Measurements from ENCODE around the gene CYB561. TPM values are rescaled to one million over a fixed set of nuclear protein-coding genes. Genes with fewer than 3 reads are reported as not detected.

CYB561 gene
- total and polyA plus RNA-seq, 2 of the 4 experiments (the other 2 are of a cell fraction), result 2.5 to 3.0 TPM

- Histone ChIP-seq H2BK20ac (ENCODE audit: low read depth, low read length) (no peak overlapping the region), H3K14ac (replicated peaks; ENCODE audit: low read depth, low read length) (no peak overlapping the region), H3K9me3 (ENCODE audit: control insufficient read depth, insufficient read depth, low read length) (no peaks in the 10 kb centered on the region), H2AK9ac (replicated peaks; ENCODE audit: low read depth, low read length, poor library complexity) (no peak overlapping the region), H3K4ac (ENCODE audit: low read depth, low read length) (no peak overlapping the region), H2BK120ac (ENCODE audit: low read depth, low read length) (no peak overlapping the region), H3K4me3 (ENCODE audit: insufficient read depth, low read depth, low read length) (no peak overlapping the region), H4K5ac (ENCODE audit: low read depth, low read length) (no peak overlapping the region), H3K23ac (ENCODE audit: low read depth, low read length) (no peak overlapping the region), H4K20me1 (ENCODE audit: insufficient read depth, low read length) (0 out of 2 replicates have a peak, but pooled peaks cover 4% of the 10 kb centered on the region), H3K36me3 (ENCODE audit: control insufficient read depth, insufficient read depth, low read length) (peaks cover 57% of the 10 kb centered on the region), H4K8ac (ENCODE audit: low read depth in 2 of 2, low read length in 2 of 2) (no peak overlapping the region), H3K27me3 (ENCODE audit: control insufficient read depth, insufficient read depth, low read length) (no peaks in the 10 kb centered on the region), H3K9me1 (ENCODE audit: insufficient read depth, low read length) (no peaks in the 10 kb centered on the region; the same call in 1 of the 2 replicates), H3K18ac (ENCODE audit: low read depth, low read length) (no peak overlapping the region), H2BK5ac (ENCODE audit: low read depth, low read length, poor library complexity, severe bottlenecking) (no peak overlapping the region), H3K27ac (ENCODE audit: insufficient read depth, low read length) (no peak overlapping the region), H2BK15ac (ENCODE audit: low read depth, low read length) (no peak overlapping the region), H3K9ac (ENCODE audit: low read depth, low read length) (no peak overlapping the region), H3K56ac (ENCODE audit: extremely low read depth, insufficient read depth, low read length) (no peak overlapping the region), H3K4me2 (ENCODE audit: low read depth, low read length) (no peak overlapping the region), H3K79me1 (ENCODE audit: low read depth in 1 of 2, low read length in 2 of 2) (no peaks in the 10 kb centered on the region; a peak in 1 of 4 replicates), H4K91ac (ENCODE audit: insufficient read depth, low read depth, low read length) (no peak overlapping the region), H3K4me1 (ENCODE audit: control insufficient read depth, insufficient read depth, low read length) (no peaks in the 10 kb centered on the region), H2AK5ac (ENCODE audit: low read depth, low read length) (no peak overlapping the region), H2AFZ (replicated peaks; ENCODE audit: low read length, poor library complexity) (no peak overlapping the region)
- no TSS peak for BruUV-seq (replicated peaks)
- no peak for DNase-seq
- dilution Hi-C loops (cut with HindIII; ENCODE audit: low sequenced_read_pairs, unreplicated experiment), result no loop called here
- intact Hi-C loops (cut with micrococcal nuclease), result no loop called here
- ATAC-seq (ENCODE audit: low read depth), result no peak
- ChIA-PET POLR2A (ENCODE audit: unreplicated experiment) (no interaction called here), CTCF (no interaction called here)
- in situ Hi-C loops (cut with MboI; ENCODE audit: low sequenced_read_pairs), result loop anchor here (5.0 kb wide), 1 partner anchor 190 kb away; no protein-coding TSS in a partner anchor
- WGBS, 2 experiments (ENCODE audit: extremely low coverage in 2 of 2, insufficient read length in 1 of 2), result 100% methylated on average over 3 of the region's 25 CpGs; no CpG with 5 or more reads in 1 of the 2 experiments
- TF ChIP-seq CHD1 (IDR thresholded peaks at IDR 0.05; ENCODE audit: low read depth, low read length) (no peak), SMC3 (IDR thresholded peaks at IDR 0.05; ENCODE audit: low read depth, low read length) (no peak), BHLHE40 (IDR thresholded peaks at IDR 0.05; ENCODE audit: low read depth, low read length) (no peak), USF2 (IDR thresholded peaks at IDR 0.05; ENCODE audit: low read depth, low read length) (no peak), MAZ (IDR thresholded peaks at IDR 0.05; ENCODE audit: borderline replicate concordance, low read depth, low read length) (no peak), MAFK (IDR thresholded peaks at IDR 0.05; ENCODE audit: low read depth, low read length) (no peak), NFE2L2 (IDR thresholded peaks at IDR 0.05; ENCODE audit: low read depth, low read length) (no peak), RAD21 (IDR thresholded peaks at IDR 0.05; ENCODE audit: low read length) (no peak), ELK1 (IDR thresholded peaks at IDR 0.05; ENCODE audit: borderline replicate concordance, low read depth, low read length) (no peak), POLR2A (IDR thresholded peaks at IDR 0.05; ENCODE audit: low read depth, low read length) (no peak), RCOR1 (IDR thresholded peaks at IDR 0.05; ENCODE audit: insufficient replicate concordance, low read length) (no peak), CTCF (conservative IDR thresholded peaks at IDR 0.05; ENCODE audit: low read depth, low read length) (no peak), FOS (IDR thresholded peaks at IDR 0.05; ENCODE audit: low read depth, low read length) (no peak), CEBPB (IDR thresholded peaks at IDR 0.05; ENCODE audit: low read depth, low read length) (no peak)
Observed at GRCh38 chr17:63421681-63422645, 24.1 kb downstream of the CYB561 start.

Measured in IMR-90 (cell line).